Prostate gland (tissue), 2 donors: Measurements from ENCODE around the gene A1BG.
"Not testable (repeated sequence)": the region's sequence is repeated elsewhere in the genome, so short reads cannot be mapped to it uniquely, and the experiment has no call there.

ENCODE experiments used
- POLR2A ChIP-seq: fragments of 450-650 bp; IDR thresholded peaks from one replicate; pipeline ENCODE4 v1.6.1; 2016; ENCODE audit warnings: antibody characterized with exemption, mild to moderate bottlenecking
- TF ChIP-seq, protein P1 (sequence below), 4 experiments: fragments of 200-600 bp in 2 of 4; fragments of 450-650 bp in 2 of 4; sonication (generic) in 2 of 4; IDR thresholded peaks; 1 replicate in 3 of 4; 2 replicates in 1 of 4; pipeline ENCODE4 v1.5.1; 2016 to 2019; ENCODE audit warnings: antibody characterized with exemption in 4 of 4, mild to moderate bottlenecking in 2 of 4, moderate library complexity in 2 of 4

DNA sequence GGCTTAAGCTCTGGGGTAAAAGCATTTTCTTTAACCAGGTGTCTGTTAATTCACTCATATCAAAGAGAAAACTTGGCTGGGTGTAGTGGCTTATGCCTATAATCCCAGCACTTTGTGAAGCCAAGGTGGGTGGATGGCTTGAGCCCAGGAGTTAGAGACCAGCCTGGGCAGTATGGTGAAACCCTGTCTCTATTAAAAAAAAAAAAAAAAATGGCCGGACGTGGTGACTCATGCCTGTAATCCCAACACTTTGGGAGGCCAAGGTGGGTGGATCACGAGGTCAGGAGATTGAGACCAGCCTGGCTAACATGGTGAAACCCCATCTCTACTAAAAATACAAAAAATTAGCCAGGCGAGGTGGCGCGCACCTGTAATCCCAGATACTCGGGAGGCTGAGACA lies 23.4 kb upstream of the A1BG start:
- TF ChIP-seq, protein P1, sequence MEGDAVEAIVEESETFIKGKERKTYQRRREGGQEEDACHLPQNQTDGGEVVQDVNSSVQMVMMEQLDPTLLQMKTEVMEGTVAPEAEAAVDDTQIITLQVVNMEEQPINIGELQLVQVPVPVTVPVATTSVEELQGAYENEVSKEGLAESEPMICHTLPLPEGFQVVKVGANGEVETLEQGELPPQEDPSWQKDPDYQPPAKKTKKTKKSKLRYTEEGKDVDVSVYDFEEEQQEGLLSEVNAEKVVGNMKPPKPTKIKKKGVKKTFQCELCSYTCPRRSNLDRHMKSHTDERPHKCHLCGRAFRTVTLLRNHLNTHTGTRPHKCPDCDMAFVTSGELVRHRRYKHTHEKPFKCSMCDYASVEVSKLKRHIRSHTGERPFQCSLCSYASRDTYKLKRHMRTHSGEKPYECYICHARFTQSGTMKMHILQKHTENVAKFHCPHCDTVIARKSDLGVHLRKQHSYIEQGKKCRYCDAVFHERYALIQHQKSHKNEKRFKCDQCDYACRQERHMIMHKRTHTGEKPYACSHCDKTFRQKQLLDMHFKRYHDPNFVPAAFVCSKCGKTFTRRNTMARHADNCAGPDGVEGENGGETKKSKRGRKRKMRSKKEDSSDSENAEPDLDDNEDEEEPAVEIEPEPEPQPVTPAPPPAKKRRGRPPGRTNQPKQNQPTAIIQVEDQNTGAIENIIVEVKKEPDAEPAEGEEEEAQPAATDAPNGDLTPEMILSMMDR (IDR thresholded peaks at IDR 0.05), result not testable (repeated sequence)
- not testable (repeated sequence) for TF ChIP-seq POLR2A
